GM12891 (cell line): ENCODE measurements around the gene FKTN.

Source experiments
- DNase-seq: peaks from one replicate; pipeline ENCODE4 v3.0.0; 2011; ENCODE audit warnings: low spot score; ENCODE audit not compliant: insufficient read length
- FAIRE-seq: peaks from 2 replicates; lab custom pipeline; 2011; peaks lifted over from hg19 to GRCh38; lab: Jason Lieb, UNC
- PAX5 ChIP-seq: IDR thresholded peaks from 2 replicates; pipeline ENCODE4 v1.6.1; 2011; ENCODE audit warnings: low read length, moderate library complexity, mild to moderate bottlenecking; ENCODE audit not compliant: insufficient read depth, severe bottlenecking
- POLR2A ChIP-seq: IDR thresholded peaks from 2 replicates; pipeline ENCODE4 v1.6.1; 2011; ENCODE audit warnings: low read depth, low read length, control low read depth
- POLR2AphosphoS5 ChIP-seq: IDR thresholded peaks from 2 replicates; pipeline ENCODE4 v1.6.1; 2011; ENCODE audit warnings: low read depth, low read length, control low read depth
- POU2F2 ChIP-seq: IDR thresholded peaks from 2 replicates; pipeline ENCODE4 v1.6.1; 2011; ENCODE audit warnings: low read depth, mild to moderate bottlenecking, control low read depth, low read length, moderate library complexity
- SPI1 ChIP-seq: IDR thresholded peaks from 2 replicates; pipeline ENCODE4 v1.6.1; 2011; ENCODE audit warnings: low read depth, low read length, control low read depth
- TAF1 ChIP-seq: IDR thresholded peaks from 2 replicates; pipeline ENCODE4 v1.6.1; 2011; ENCODE audit warnings: low read depth, low read length, control low read depth

The FKTN gene

GRCh38 chr9:105673850-105674387, 116.0 kb downstream of the FKTN start:
- no peak for FAIRE-seq
- no peak for DNase-seq
- no peak for TF ChIP-seq POLR2AphosphoS5
- no peak for TF ChIP-seq SPI1
- TF ChIP-seq TAF1, result no peak
- no peak for TF ChIP-seq POLR2A
- TF ChIP-seq POU2F2, result no peak
- no peak for TF ChIP-seq PAX5

- no peak for FAIRE-seq
- TF ChIP-seq POU2F2, result no peak
- TF ChIP-seq SPI1, result no peak
- no peak for TF ChIP-seq POLR2A
- no peak for TF ChIP-seq TAF1
- no peak for TF ChIP-seq POLR2AphosphoS5
- TF ChIP-seq PAX5, result no peak
Observed at GRCh38 chr9:105676351-105676923, 118.5 kb downstream of the FKTN start.

GRCh38 chr9:105678163-105678562, 120.2 kb downstream of the FKTN start:
- TF ChIP-seq TAF1, result no peak
- TF ChIP-seq PAX5, result no peak
- TF ChIP-seq SPI1, result no peak
- no peak for TF ChIP-seq POLR2A
- no peak for TF ChIP-seq POLR2AphosphoS5
- TF ChIP-seq POU2F2, result no peak
- DNase-seq (no peak), FAIRE-seq (no peak)

More at GRCh38 chr9:105676351-105676923, 118.5 kb downstream of the FKTN start:
- no peak for DNase-seq

- DNase-seq, result no peak
- no peak for FAIRE-seq
- TF ChIP-seq POU2F2 (no peak), PAX5 (no peak), POLR2A (no peak), SPI1 (no peak), POLR2AphosphoS5 (no peak), TAF1 (no peak)
Observed at GRCh38 chr9:105678781-105679180, 120.8 kb downstream of the FKTN start.

GRCh38 chr9:105679257-105680022, 121.5 kb downstream of the FKTN start:
- DNase-seq, result no peak
- TF ChIP-seq POLR2A, result no peak
- TF ChIP-seq PAX5, result no peak
- TF ChIP-seq POLR2AphosphoS5, result no peak
- no peak for TF ChIP-seq POU2F2
- TF ChIP-seq SPI1, result no peak
- TF ChIP-seq TAF1, result no peak
- FAIRE-seq, result no peak

- TF ChIP-seq POLR2A (no peak), POU2F2 (no peak), POLR2AphosphoS5 (no peak), TAF1 (no peak), SPI1 (no peak), PAX5 (no peak)
- no peak for FAIRE-seq
- no peak for DNase-seq
Observed at GRCh38 chr9:105681313-105681712, 123.4 kb downstream of the FKTN start.

- TF ChIP-seq TAF1 (no peak), SPI1 (no peak), POLR2AphosphoS5 (no peak), PAX5 (no peak), POU2F2 (no peak), POLR2A (no peak)
- DNase-seq, result no peak
- FAIRE-seq, result no peak
Observed at GRCh38 chr9:105681724-105682123, 123.8 kb downstream of the FKTN start.

- no peak for FAIRE-seq
- TF ChIP-seq TAF1 (no peak), POLR2A (no peak), SPI1 (no peak), PAX5 (no peak), POU2F2 (no peak), POLR2AphosphoS5 (no peak)
- no peak for DNase-seq
Observed at GRCh38 chr9:105683688-105684275, 125.9 kb downstream of the FKTN start.

GRCh38 chr9:105686936-105687335, 129.0 kb downstream of the FKTN start:
- no peak for FAIRE-seq
- TF ChIP-seq POLR2A (no peak), TAF1 (no peak), SPI1 (no peak), PAX5 (no peak), POLR2AphosphoS5 (no peak), POU2F2 (no peak)
- no peak for DNase-seq
